OCI-LY3 (cell line): Measurements from ENCODE around the gene DQX1.

ENCODE experiments used
- H2AFZ ChIP-seq: fragments of 200-600, 300-600 bp; shearing (Covaris generic); 2 replicates; pipeline ENCODE4 v1.6.0; 2014; ENCODE audit warnings: antibody characterized with exemption, low read depth, low read length
- H3K27ac ChIP-seq: fragments of 200-600, 300-600 bp; sonication (generic); 2 replicates; pipeline ENCODE4 v1.5.1; 2014; ENCODE audit warnings: mild to moderate bottlenecking, low read length, moderate library complexity, mixed read lengths
- H3K27me3 ChIP-seq: fragments of 200-600, 300-600 bp; sonication (generic); 2 replicates; pipeline ENCODE4 v1.6.1; 2014; ENCODE audit warnings: low read depth, low read length, mixed read lengths
- H3K36me3 ChIP-seq: fragments of 200-600, 300-600 bp; sonication (generic); replicated peaks from 2 replicates; pipeline ENCODE3; 2014; ENCODE audit warnings: low read depth, low read length, mixed read lengths
- H3K4me1 ChIP-seq: fragments of 300-600, 200-600 bp; sonication (generic); 2 replicates; pipeline ENCODE4 v1.6.1; 2014; ENCODE audit warnings: low read length, mixed read lengths
- H3K4me2 ChIP-seq: fragments of 200-600, 300-600 bp; sonication (generic); 2 replicates; pipeline ENCODE4 v1.6.1; 2014; ENCODE audit warnings: low read length, mixed read lengths
- H3K4me3 ChIP-seq: fragments of 300-600, 200-600 bp; sonication (generic); 2 replicates; pipeline ENCODE4 v1.5.1; 2014; ENCODE audit warnings: antibody characterized with exemption, mild to moderate bottlenecking, low read length, moderate library complexity
- H3K79me2 ChIP-seq: fragments of 300-600, 200-600 bp; shearing (Covaris generic); 2 replicates; pipeline ENCODE4 v1.6.1; 2014; ENCODE audit warnings: mild to moderate bottlenecking, low read length, mixed read lengths
- H3K9ac ChIP-seq: fragments of 300-600, 200-600 bp; shearing (Covaris generic); 2 replicates; pipeline ENCODE4 v1.6.0; 2014; ENCODE audit warnings: mild to moderate bottlenecking, low read length, moderate library complexity
- H3K9me3 ChIP-seq: fragments of 200-600, 300-600 bp; shearing (Covaris generic); 2 replicates; pipeline ENCODE4 v1.6.1; 2014; ENCODE audit warnings: low read length, mixed read lengths; ENCODE audit not compliant: insufficient read depth
- H4K20me1 ChIP-seq: fragments of 200-600, 300-600 bp; sonication (generic); 2 replicates; pipeline ENCODE4 v1.6.1; 2016; ENCODE audit warnings: low read length, mixed read lengths; ENCODE audit not compliant: insufficient read depth
- CTCF ChIP-seq: fragments of 200-600, 300-600 bp; sonication (generic); IDR thresholded peaks from 2 replicates; pipeline ENCODE4 v1.5.1; 2014; ENCODE audit warnings: antibody characterized with exemption, low read length, low read depth
- EZH2phosphoT487 ChIP-seq: fragments of 200-600 bp; shearing (Covaris generic); IDR thresholded peaks from 2 replicates; pipeline ENCODE4 v1.6.1; 2018; ENCODE audit warnings: antibody characterized with exemption, mixed run types, low read depth

Gene DQX1

GRCh38 chr2:74501335-74502071 is 24.5 kb downstream of the DQX1 start:
- no peak overlapping the region for H3K4me2 ChIP-seq
- peaks cover 13% of the 10 kb centered on the region for H3K36me3 ChIP-seq
- no peaks in the 10 kb centered on the region for H3K27me3 ChIP-seq
- no peak for TF ChIP-seq EZH2phosphoT487
- TF ChIP-seq CTCF = no peak
- H3K79me2 ChIP-seq = peaks cover 5% of the 10 kb centered on the region
- H3K9me3 ChIP-seq = no peaks in the 10 kb centered on the region
- H3K4me1 ChIP-seq = peaks cover 14% of the 10 kb centered on the region; the same call in 1 of the 2 replicates
- no peak overlapping the region for H2AFZ ChIP-seq
- no peak overlapping the region for H3K27ac ChIP-seq
- H3K9ac ChIP-seq = no peak overlapping the region
- H3K4me3 ChIP-seq = no peak overlapping the region
- no peaks in the 10 kb centered on the region for H4K20me1 ChIP-seq

GRCh38 chr2:74500578-74500946 is 25.5 kb downstream of the DQX1 start:
- H3K4me3 ChIP-seq = no peak overlapping the region
- H3K9ac ChIP-seq = no peak overlapping the region
- peaks cover 8% of the 10 kb centered on the region; the same call in 1 of the 2 replicates for H3K4me1 ChIP-seq
- H4K20me1 ChIP-seq = no peaks in the 10 kb centered on the region
- TF ChIP-seq EZH2phosphoT487 = no peak
- TF ChIP-seq CTCF = no peak
- no peaks in the 10 kb centered on the region for H3K27me3 ChIP-seq
- H3K79me2 ChIP-seq = no peaks in the 10 kb centered on the region
- no peaks in the 10 kb centered on the region for H3K9me3 ChIP-seq
- H3K27ac ChIP-seq = no peak overlapping the region
- no peak overlapping the region for H3K4me2 ChIP-seq
- H3K36me3 ChIP-seq = peaks cover 7% of the 10 kb centered on the region
- H2AFZ ChIP-seq = no peak overlapping the region

- H3K27me3 ChIP-seq = no peaks in the 10 kb centered on the region
- H3K9me3 ChIP-seq = no peaks in the 10 kb centered on the region
- H3K4me1 ChIP-seq = peaks cover 4% of the 10 kb centered on the region; the same call in 1 of the 2 replicates
- H3K9ac ChIP-seq = no peak overlapping the region
- TF ChIP-seq EZH2phosphoT487 = no peak
- no peak for TF ChIP-seq CTCF
- H3K36me3 ChIP-seq = peaks cover 2% of the 10 kb centered on the region
- H3K27ac ChIP-seq = no peak overlapping the region
- no peak overlapping the region for H3K4me2 ChIP-seq
- no peaks in the 10 kb centered on the region for H4K20me1 ChIP-seq
- H3K4me3 ChIP-seq = no peak overlapping the region
- no peak overlapping the region for H2AFZ ChIP-seq
- no peaks in the 10 kb centered on the region for H3K79me2 ChIP-seq
Measured at GRCh38 chr2:74499940-74500577, 26.0 kb downstream of the DQX1 start.

- H3K79me2 ChIP-seq = no peaks in the 10 kb centered on the region
- TF ChIP-seq CTCF (no peak), EZH2phosphoT487 (no peak)
- no peaks in the 10 kb centered on the region for H3K27me3 ChIP-seq
- no peak within 1 kb of the TSS for H3K9ac ChIP-seq
- no peak within 1 kb of the TSS for H3K4me2 ChIP-seq
- H3K4me1 ChIP-seq = peaks cover 4% of the 10 kb centered on the region; the same call in 1 of the 2 replicates
- no peaks in the 10 kb centered on the region for H4K20me1 ChIP-seq
- no peak within 1 kb of the TSS for H3K4me3 ChIP-seq
- no peaks in the 10 kb centered on the region for H3K36me3 ChIP-seq
- H3K9me3 ChIP-seq = no peaks in the 10 kb centered on the region
- no peak within 1 kb of the TSS for H3K27ac ChIP-seq
- no peak within 1 kb of the TSS for H2AFZ ChIP-seq
Measured at GRCh38 chr2:74499267-74499939, 26.6 kb downstream of the DQX1 start, which contains the start of gene LBX2. TSS of gene LBX2 (minus strand) at chr2:74499603. CDS start at chr2:74499537, 66 bp downstream.
